ENCODE measurements around the gene FBN3.

FBN3 gene

DNA sequence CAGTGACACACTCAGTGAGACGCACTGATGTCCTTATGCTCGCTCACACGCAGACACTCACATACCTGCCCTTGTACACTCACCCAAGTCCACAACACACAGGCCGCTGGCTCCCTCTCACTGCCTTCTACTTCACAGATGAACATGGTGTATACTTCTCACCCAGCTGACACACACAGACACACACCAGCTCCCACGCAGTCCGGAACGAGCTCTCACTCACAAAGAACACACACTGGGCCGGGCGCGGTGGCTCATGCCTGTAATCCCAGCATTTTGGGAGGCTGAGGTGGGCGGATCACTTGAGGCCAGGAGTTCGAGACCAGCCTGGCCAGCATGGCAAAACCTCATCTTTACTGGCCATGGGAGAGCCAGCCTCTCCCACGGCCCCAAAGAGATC is 65.2 kb downstream of the FBN3 start:
- H3K36me3 Mint-ChIP-seq (ENCODE audit: low read depth), result no peaks in the 10 kb centered on the region
- intact Hi-C loops (cut with micrococcal nuclease), result no loop called here
- no peaks in the 10 kb centered on the region for H3K9me3 Mint-ChIP-seq
- peaks cover 2% of the 10 kb centered on the region for H3K27me3 Mint-ChIP-seq
- H3K27ac Mint-ChIP-seq, result no peak overlapping the region
- no peak overlapping the region for H3K4me3 Mint-ChIP-seq
- H3K4me1 Mint-ChIP-seq (ENCODE audit: low read depth), result peaks cover 6% of the 10 kb centered on the region

DNA sequence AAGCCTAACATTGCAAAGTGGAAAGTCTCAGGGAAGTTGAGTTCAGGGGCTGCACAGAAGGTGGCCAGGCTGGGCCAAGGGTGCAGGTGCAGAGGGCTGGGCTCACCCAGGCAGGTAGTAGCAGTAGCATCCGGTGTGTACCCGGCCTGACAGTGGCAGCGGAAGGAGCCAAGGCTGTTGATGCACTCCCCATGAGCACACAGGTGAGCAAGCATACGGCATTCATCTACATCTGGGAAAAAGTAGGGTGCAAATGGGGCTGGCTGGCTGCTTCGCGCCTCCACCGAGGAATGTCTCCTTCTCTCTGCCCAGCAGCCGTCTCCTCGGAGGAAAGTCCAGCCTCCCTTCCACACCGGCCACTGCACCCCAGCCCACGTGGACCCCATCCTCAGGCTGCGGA is 66.3 kb downstream of the FBN3 start:
- peaks cover 2% of the 10 kb centered on the region for H3K27me3 Mint-ChIP-seq

DNA sequence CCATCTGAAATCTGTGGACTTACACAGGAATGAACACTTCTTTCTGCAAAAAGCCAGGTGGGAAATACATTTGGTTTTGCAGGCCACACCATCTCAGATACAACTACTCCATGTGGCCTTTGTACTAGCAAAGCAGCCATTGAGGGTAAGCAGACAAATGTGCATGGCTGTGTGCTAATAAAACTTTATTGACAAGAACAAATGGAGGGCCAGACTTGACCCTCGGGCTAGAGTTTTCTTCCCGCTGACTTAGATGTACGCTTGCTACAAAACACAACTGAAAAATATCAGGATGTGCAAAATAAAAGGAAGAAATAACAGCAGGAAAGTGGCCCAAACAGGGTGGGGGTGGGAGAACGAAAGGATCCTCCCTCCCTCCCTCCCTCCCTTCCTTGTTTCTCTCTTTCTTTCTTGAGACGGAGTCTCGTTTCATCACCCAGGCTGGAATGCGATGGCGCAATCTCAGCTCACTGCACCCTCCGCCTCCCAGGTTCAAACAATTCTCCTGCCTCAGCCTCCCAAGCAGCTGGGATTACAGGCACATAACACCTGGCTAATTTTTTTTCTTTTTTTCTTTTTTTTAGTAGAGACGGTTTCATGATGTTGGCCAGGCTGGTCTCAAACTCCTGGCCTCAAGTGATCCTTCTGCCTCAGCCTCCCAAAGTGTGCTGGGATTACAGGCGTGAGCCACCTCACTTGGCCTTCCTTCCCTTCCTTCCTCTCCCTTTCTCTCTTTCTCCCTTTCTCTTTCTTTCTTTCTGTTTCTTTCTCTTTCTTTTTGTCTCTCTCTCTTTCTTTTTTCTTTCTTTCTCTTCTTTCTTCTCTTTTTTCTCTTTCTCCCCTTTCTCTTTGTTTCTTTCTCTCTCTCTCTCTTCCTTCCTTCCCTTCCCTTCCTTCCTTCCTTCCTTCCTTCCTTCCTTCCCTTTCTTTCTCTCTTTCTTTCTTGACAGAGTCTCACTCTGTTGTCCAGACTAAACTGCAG is 67.5 kb downstream of the FBN3 start:
- intact Hi-C loops (cut with micrococcal nuclease), result no loop called here
- H3K27ac Mint-ChIP-seq, result no peak overlapping the region

More for the DNA sequence above, 66.3 kb downstream of the FBN3 start:
- Mint-ChIP-seq H3K4me3 (no peak overlapping the region), H3K9me3 (no peaks in the 10 kb centered on the region), H3K27ac (no peak overlapping the region), H3K36me3 (ENCODE audit: low read depth) (no peaks in the 10 kb centered on the region), H3K4me1 (ENCODE audit: low read depth) (peaks cover 6% of the 10 kb centered on the region)
- intact Hi-C loops (cut with micrococcal nuclease), result no loop called here

DNA sequence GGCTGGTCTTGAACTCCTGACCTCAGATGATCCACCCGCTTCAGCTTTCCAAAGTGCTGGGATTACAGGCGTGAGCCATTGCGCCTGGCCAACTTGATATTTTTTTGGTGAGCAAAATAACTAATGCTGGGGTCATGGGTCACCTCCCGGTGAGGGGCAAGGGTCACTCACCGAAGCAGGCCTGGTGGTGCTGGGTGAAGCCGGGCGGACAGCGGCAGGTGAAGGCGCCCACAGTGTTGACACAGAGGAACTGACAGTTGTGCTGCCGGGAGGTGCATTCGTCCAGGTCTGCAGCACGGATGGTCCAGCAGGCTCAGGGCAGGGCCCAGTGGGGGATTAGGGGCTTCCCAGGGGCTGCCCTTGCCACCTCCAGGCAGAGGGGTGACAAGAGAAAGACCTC is 68.6 kb downstream of the FBN3 start:
- intact Hi-C loops (cut with micrococcal nuclease), result no loop called here
- H3K36me3 Mint-ChIP-seq (ENCODE audit: low read depth), result no peaks in the 10 kb centered on the region
- no peak overlapping the region for H3K27ac Mint-ChIP-seq
- H3K4me3 Mint-ChIP-seq, result no peak overlapping the region
- no peaks in the 10 kb centered on the region for H3K9me3 Mint-ChIP-seq
- peaks cover 2% of the 10 kb centered on the region for H3K27me3 Mint-ChIP-seq
- peaks cover 6% of the 10 kb centered on the region for H3K4me1 Mint-ChIP-seq (ENCODE audit: low read depth)

More for the DNA sequence above, 67.5 kb downstream of the FBN3 start:
- H3K4me1 Mint-ChIP-seq (ENCODE audit: low read depth), result peaks cover 6% of the 10 kb centered on the region
- no peaks in the 10 kb centered on the region for H3K9me3 Mint-ChIP-seq
- peaks cover 2% of the 10 kb centered on the region for H3K27me3 Mint-ChIP-seq
- H3K36me3 Mint-ChIP-seq (ENCODE audit: low read depth), result no peaks in the 10 kb centered on the region
- no peak overlapping the region for H3K4me3 Mint-ChIP-seq

DNA sequence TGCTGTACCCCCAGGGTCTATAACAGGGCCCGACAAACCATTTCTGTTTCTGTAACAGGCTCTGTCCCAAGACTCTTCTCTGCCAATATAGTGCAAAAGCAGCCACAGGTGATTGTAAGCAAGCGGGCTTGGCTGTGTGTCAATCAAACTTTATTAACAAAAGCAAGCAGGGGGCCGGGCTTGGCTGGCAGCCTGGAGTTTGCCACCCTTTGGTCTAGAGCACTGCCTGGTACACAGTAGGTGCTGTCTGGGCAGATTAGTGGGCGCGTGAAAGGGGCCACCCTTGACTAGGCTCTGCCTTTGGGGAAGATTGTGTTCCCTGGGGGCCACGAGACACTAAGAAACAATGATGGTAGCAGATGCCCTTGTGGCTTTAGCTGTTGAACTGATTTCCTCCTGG is 69.4 kb downstream of the FBN3 start:
- H3K36me3 Mint-ChIP-seq (ENCODE audit: low read depth), result no peaks in the 10 kb centered on the region
- H3K4me3 Mint-ChIP-seq, result no peak overlapping the region
- H3K4me1 Mint-ChIP-seq (ENCODE audit: low read depth), result peaks cover 6% of the 10 kb centered on the region
- peaks cover 2% of the 10 kb centered on the region for H3K27me3 Mint-ChIP-seq
- no peaks in the 10 kb centered on the region for H3K9me3 Mint-ChIP-seq
- no peak overlapping the region for H3K27ac Mint-ChIP-seq
- intact Hi-C loops (cut with micrococcal nuclease), result no loop called here

DNA sequence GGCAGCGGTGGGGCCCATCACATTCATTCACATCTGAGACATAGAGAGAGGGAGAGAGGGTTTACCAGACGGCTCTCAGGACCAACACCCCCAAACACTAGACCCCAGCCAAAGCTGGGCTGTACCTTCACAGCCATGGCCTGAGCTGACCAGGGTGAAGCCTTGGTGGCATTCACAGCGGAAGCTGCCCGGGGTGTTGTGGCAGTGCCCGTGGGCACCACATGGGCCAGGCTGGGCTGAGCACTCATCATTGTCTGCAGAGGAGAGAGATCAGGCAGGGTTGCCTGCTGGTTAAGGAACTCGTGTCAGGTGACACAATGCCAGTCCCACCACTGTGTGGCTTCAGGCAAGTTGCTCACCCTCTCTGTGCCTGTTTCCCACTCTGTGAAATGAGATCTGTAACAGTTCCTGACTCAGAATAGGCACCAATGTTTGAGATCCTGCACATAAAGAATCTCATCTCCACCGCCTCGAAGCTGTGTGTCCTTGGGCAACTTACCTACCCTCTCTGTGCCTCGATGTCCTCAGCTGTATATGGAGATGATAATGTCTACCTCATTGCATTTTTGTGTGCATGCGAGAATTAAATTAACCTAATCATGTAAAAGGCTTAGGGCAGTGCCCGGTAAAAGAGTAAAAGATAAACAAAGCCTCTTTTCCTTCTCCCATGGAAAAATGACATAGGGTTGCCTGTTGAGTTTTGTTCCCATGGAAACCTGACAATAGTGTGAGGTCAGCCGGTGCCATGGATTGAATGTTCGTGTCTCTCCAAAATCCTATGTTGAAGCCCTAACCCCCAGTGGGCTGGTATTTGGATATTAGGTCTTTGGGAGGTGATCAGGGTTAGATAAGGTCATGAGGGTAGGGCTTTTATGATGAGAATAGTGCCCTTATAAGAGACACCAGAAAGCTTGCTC is 74.0 kb downstream of the FBN3 start:
- Mint-ChIP-seq H3K27me3 (peaks cover 2% of the 10 kb centered on the region), H3K4me1 (ENCODE audit: low read depth) (no peaks in the 10 kb centered on the region), H3K36me3 (ENCODE audit: low read depth) (no peaks in the 10 kb centered on the region), H3K4me3 (no peak overlapping the region), H3K9me3 (peaks cover 14% of the 10 kb centered on the region), H3K27ac (no peak overlapping the region)
- intact Hi-C loops (cut with micrococcal nuclease), result no loop called here

DNA sequence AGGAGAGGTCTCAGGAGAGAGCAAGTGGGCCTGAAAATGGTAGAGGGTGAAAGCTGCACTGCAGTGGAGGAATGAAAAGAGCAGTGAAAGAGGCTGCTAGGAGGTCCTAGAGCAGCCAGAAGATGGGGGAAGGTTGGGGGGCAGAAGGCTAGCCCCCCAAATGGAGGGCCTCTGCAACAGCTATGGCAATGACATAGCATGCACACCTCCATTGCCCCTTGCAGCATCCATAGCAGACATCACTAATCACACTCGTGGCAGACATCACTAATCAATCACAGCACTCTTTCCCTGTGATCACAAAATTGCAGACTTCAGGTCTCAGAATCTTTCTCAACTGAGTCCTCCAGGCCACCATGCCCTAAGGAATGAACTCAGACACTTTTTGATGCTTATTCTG is 74.9 kb downstream of the FBN3 start:
- no peak overlapping the region for H3K4me3 Mint-ChIP-seq
- peaks cover 2% of the 10 kb centered on the region for H3K27me3 Mint-ChIP-seq
- intact Hi-C loops (cut with micrococcal nuclease), result no loop called here
- no peaks in the 10 kb centered on the region for H3K4me1 Mint-ChIP-seq (ENCODE audit: low read depth)
- no peaks in the 10 kb centered on the region for H3K36me3 Mint-ChIP-seq (ENCODE audit: low read depth)
- peaks cover 23% of the 10 kb centered on the region for H3K9me3 Mint-ChIP-seq
- no peak overlapping the region for H3K27ac Mint-ChIP-seq

DNA sequence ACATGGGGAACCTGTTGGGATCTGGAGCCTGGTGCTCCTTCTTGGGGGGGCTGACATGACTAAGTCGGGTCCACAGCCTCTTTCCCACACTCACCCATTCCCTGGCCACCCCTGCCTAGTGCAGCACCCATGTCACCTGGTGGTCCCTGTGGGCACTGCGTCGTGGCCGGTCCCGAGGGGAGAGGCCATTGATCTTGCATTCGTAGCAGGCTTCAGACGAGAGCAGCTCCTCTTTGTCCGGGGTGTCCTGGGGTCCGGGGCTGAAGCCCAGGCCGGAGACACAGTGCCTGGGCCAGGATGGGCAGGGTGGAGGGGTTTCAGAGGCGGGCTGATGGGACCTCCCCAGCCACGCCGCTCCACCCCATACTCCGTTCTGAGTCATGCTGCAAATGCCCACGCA is 77.5 kb downstream of the FBN3 start:
- peaks cover 32% of the 10 kb centered on the region for H3K9me3 Mint-ChIP-seq
- no peaks in the 10 kb centered on the region for H3K4me1 Mint-ChIP-seq (ENCODE audit: low read depth)
- no peak overlapping the region for H3K4me3 Mint-ChIP-seq
- no peaks in the 10 kb centered on the region for H3K36me3 Mint-ChIP-seq (ENCODE audit: low read depth)
- intact Hi-C loops (cut with micrococcal nuclease), result no loop called here
- H3K27me3 Mint-ChIP-seq, result no peaks in the 10 kb centered on the region
- H3K27ac Mint-ChIP-seq, result no peak overlapping the region

DNA sequence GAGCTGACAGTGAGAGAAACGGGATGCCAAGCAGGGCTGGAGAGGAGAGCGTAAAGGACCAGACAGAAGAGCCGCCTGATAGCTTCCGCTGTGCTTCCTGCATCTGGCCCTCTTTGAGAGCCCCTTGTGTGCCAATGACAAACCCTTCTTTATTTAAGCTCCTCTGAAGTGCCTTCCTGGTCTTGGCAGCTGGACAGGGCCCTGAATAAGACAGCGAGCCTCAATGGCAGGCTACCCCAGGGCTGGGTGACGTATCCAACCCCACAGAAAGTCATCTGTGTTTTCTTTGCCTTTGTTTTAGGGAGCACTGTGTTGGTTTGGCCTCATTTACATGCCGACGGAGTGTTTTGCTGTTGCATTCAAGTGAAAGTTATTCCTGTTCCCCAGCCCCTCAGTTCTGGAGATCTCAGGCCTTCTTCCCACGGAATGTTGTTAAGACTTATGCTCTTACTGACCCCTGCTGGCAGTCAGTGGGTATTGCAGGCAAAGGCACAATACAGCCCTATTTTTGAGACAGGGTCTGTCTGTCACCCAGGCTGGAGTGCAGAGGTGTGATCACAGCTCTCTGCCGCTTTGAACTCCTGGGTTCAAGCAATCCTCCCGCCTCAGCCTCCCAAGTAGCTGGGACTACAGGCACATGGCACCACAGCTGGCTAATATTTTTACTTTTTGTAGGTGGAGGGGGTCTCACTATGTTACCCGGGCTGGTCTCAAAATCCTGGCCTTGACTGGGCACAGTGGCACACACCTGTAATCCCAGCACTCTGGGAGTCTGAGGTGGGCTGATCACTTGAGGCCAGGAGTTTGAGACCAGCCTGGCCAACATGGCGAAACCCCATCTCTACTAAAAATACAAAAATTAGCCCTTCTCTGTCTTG is 80.1 kb downstream of the FBN3 start:
- no peak overlapping the region for H3K27ac Mint-ChIP-seq
- peaks cover 28% of the 10 kb centered on the region for H3K9me3 Mint-ChIP-seq
- intact Hi-C loops (cut with micrococcal nuclease), result loop anchor here (10.0 kb wide), 1 partner anchor 55 kb away; no protein-coding TSS in a partner anchor
- peaks cover 15% of the 10 kb centered on the region for H3K4me1 Mint-ChIP-seq (ENCODE audit: low read depth)
- H3K27me3 Mint-ChIP-seq, result peaks cover 4% of the 10 kb centered on the region
- no peaks in the 10 kb centered on the region for H3K36me3 Mint-ChIP-seq (ENCODE audit: low read depth)
- H3K4me3 Mint-ChIP-seq, result no peak overlapping the region

DNA sequence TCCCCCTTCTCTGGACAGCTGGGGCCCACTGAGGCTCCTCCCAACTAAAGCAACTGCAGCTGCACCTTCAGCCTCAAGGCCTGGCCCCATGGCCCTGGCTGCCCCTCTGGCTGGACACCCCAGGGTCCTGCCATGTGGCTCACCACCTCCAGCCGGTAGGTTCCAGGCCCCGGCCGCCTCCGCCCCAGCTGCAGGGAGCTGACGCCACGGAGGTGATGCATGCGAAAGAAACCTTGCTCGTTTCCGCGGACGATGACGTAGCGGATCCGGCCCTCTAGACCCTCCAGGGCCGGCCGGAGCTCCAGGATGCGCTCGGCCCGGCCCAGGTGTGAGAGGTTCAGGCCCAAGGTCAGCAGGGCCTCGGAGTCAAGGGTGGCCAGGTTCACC is 83.5 kb downstream of the FBN3 start:
- H3K27ac Mint-ChIP-seq, result no peak overlapping the region
- no peak overlapping the region for H3K4me3 Mint-ChIP-seq
- no peaks in the 10 kb centered on the region for H3K36me3 Mint-ChIP-seq (ENCODE audit: low read depth)
- peaks cover 20% of the 10 kb centered on the region for H3K9me3 Mint-ChIP-seq
- H3K4me1 Mint-ChIP-seq (ENCODE audit: low read depth), result peaks cover 15% of the 10 kb centered on the region
- peaks cover 6% of the 10 kb centered on the region for H3K27me3 Mint-ChIP-seq
- intact Hi-C loops (cut with micrococcal nuclease), result loop anchor here (10.0 kb wide), 1 partner anchor 51 kb away; no protein-coding TSS in a partner anchor

DNA sequence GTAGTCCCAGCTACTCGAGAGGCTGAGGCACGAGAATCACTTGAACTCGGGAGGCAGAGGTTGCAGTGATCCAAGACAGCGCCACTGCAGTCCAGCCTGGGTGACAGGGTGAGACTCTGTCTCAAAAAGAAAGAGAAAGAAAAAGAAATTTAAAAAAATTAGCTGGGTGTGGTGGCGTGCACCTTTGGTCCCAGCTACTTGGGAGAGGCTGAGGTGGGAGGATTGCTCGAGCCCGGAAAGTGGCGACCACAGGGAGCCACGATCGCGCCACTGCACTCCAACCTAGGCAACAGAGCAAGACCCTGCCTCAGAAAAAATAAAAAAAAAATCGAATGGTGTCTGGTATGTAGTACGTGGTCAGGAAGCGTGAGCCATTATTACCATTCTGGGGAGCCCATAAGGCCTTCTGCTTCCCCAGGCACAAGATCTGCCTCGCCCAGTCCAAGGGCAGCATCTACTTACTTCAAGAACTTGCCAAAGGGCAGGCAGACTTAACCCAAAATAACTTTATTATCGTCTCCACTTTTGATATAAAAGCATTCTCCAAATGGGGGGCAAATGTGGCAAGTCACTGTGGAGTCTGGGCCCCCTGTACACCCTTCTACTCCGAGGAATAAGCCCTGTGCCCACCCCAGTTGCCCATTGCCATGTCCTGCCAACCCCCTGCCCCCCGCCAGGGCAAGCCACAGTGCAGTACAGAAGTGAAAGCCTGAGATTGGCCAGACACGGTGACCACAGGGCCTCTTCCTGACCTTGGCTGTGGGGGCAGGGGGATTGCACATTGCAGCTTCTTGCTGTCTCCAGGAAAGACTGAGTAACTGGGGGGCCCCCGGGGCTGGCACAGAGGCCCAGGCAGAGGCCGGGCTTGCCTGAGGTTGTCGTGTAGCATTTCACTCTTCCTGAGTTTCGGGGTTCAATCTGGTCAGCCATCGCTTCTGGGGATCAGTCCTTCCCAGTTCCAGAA is 84.2 kb downstream of the FBN3 start:
- H3K27me3 Mint-ChIP-seq, result peaks cover 6% of the 10 kb centered on the region
- no peak overlapping the region for H3K27ac Mint-ChIP-seq
- no peak overlapping the region for H3K4me3 Mint-ChIP-seq
- peaks cover 15% of the 10 kb centered on the region for H3K4me1 Mint-ChIP-seq (ENCODE audit: low read depth)
- intact Hi-C loops (cut with micrococcal nuclease), result loop anchor here (10.0 kb wide), 1 partner anchor 50 kb away; no protein-coding TSS in a partner anchor
- H3K9me3 Mint-ChIP-seq, result peaks cover 15% of the 10 kb centered on the region
- H3K36me3 Mint-ChIP-seq (ENCODE audit: low read depth), result no peaks in the 10 kb centered on the region

DNA sequence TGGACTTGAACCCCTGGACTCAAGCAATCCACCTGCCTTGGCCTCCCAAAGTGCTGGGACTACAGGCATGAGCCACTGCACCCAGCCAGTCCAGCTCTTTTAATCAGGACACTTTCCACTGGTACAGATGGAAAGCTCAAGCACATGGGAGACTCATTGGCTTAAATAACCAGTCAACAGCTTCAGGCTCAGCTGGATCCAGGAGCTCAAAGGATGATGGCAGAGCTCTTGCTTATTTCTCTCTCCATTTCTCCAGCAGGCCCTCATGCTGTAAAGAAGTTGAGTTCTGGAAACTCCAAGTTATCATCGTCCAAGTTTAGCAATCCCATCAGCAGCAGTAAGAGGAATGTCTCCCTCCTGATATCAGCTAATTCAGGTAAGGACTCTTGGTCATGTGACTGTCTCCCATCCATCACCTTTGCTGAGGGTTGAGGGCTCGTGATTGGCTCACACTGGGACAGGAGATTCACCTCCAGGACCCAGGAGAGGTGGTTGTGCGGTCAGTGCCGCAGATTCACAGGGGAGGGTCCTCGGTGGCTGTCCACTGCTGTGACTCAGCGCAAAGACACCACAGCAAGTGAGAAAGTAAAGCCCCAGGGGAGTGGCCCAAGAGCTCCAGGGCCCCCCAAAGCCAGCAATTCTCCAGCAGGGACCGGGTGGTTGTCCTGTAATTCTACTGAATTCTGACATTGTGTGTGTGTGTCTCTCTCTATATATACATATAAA is 91.7 kb downstream of the FBN3 start:
- Mint-ChIP-seq H3K4me3 (no peak overlapping the region), H3K27me3 (no peaks in the 10 kb centered on the region), H3K4me1 (ENCODE audit: low read depth) (peaks cover 5% of the 10 kb centered on the region), H3K9me3 (no peaks in the 10 kb centered on the region), H3K36me3 (ENCODE audit: low read depth) (no peaks in the 10 kb centered on the region), H3K27ac (no peak overlapping the region)
- intact Hi-C loops (cut with micrococcal nuclease), result no loop called here
